ENCODE measurements around the gene SH3PXD2A. TPM values are rescaled to one million over a fixed set of nuclear protein-coding genes. Genes with fewer than 3 reads are reported as not detected.
"Not testable (repeated sequence)": the region's sequence is repeated elsewhere in the genome, so short reads cannot be mapped to it uniquely, and the experiment has no call there.

SH3PXD2A gene
- total RNA-seq, 3 donors from 2014 or later, result 14.3 to 30.5 (median 14.7) TPM

- Histone ChIP-seq H3K4me1 (peaks cover 8 to 19% of the 10 kb centered on the region in 2 donors), H3K27me3 (no peaks in the 10 kb centered on the region), H3K4me3 (no peak overlapping the region), H3K27ac (no peak overlapping the region), H3K9me3 (no peaks in the 10 kb centered on the region), H3K36me3 (no peaks in the 10 kb centered on the region)
- intact Hi-C loops (cut with DNase I; ENCODE audit: low total_unique reads), result no loop called here
- TF ChIP-seq, protein P1, sequence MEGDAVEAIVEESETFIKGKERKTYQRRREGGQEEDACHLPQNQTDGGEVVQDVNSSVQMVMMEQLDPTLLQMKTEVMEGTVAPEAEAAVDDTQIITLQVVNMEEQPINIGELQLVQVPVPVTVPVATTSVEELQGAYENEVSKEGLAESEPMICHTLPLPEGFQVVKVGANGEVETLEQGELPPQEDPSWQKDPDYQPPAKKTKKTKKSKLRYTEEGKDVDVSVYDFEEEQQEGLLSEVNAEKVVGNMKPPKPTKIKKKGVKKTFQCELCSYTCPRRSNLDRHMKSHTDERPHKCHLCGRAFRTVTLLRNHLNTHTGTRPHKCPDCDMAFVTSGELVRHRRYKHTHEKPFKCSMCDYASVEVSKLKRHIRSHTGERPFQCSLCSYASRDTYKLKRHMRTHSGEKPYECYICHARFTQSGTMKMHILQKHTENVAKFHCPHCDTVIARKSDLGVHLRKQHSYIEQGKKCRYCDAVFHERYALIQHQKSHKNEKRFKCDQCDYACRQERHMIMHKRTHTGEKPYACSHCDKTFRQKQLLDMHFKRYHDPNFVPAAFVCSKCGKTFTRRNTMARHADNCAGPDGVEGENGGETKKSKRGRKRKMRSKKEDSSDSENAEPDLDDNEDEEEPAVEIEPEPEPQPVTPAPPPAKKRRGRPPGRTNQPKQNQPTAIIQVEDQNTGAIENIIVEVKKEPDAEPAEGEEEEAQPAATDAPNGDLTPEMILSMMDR (IDR thresholded peaks at IDR 0.05), result no peak
- TF ChIP-seq POLR2AphosphoS5 (IDR thresholded peaks at IDR 0.05) (no peak), POLR2A (IDR thresholded peaks at IDR 0.05) (no peak)
- no peak for DNase-seq (ENCODE audit: low spot score in 2 of 2)
These were observed 93.2 kb downstream of the SH3PXD2A start for GRCh38 chr10:103762162-103762561.

DNA sequence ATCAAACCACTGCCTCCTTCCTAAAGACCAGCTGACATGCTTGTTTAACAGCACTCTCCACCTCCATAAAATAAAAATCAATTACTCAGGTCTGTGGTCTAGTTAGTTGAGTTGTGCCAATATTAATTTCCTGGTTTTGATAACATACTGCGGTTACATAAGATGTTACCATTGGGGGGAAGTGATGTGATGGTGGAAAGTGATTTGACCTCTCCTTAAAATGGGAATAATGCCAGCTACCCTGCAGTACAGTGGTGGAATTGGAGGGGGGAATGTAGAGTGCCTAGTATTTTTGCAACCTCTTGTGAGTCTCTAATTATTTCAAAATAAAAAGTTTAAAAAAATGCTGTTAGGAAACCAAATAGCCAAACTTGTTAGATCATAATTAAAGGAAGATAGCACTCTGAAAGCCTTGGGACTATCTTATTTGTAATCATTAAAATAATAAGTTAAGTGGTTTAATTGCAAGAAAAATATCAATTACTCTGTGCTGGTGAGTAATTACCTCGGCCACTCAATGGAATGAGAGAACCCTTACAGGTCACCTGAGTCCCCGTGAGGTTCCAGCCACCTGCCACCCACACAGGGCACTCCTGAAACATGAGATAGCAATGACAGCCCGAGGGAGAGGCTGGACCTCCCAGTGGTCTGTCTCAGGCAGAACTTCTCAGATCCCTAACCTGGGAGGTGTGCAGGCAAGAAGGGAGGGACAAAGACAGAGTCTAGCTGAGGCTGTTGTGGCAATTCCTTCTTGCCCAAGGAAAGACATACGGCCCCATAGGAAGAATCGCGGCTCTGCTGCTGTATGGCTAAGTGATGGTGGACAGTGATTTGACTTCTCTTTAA is 94.1 kb downstream of the SH3PXD2A start:
- intact Hi-C loops (cut with DNase I; ENCODE audit: low total_unique reads), result no loop called here
- Histone ChIP-seq H3K4me3 (no peak overlapping the region), H3K27me3 (no peaks in the 10 kb centered on the region), H3K27ac (no peak overlapping the region), H3K36me3 (no peaks in the 10 kb centered on the region), H3K9me3 (no peaks in the 10 kb centered on the region), H3K4me1 (peaks cover 8 to 22% of the 10 kb centered on the region in 2 donors)
- TF ChIP-seq POLR2AphosphoS5 (IDR thresholded peaks at IDR 0.05), result no peak
- no peak for TF ChIP-seq POLR2A (IDR thresholded peaks at IDR 0.05)
- TF ChIP-seq, protein P1 (IDR thresholded peaks at IDR 0.05), result no peak
- DNase-seq (ENCODE audit: low spot score in 2 of 2), result no peak

DNA sequence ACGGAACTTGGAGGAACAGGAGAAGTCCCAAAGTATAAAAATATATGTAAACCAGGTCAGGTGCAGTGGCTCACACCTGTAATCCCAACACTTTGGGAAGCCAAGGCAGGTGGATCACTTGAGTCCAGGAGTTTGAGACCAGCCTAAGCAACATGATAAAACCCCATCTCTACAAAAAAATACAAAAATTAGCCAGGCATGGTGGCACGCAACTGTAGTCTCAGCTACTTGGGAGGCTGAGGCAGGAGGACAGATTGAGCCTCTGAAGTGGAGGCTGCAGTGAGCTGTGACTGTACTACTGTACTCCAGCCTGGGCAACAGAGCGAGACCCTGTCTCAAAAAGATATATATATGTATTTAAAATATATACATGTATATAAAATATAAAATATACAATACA is 95.1 kb downstream of the SH3PXD2A start:
- H3K27me3 ChIP-seq; H3K4me3 ChIP-seq; H3K9me3 ChIP-seq; H3K36me3 ChIP-seq; DNase-seq (ENCODE audit: low spot score in 2 of 2); intact Hi-C loops (cut with DNase I; ENCODE audit: low total_unique reads); H3K27ac ChIP-seq: not testable (repeated sequence)
- peaks cover 11 to 22% of the 10 kb centered on the region in 2 donors for H3K4me1 ChIP-seq

GRCh38 chr10:103759100-103759781 is 96.1 kb downstream of the SH3PXD2A start:
- TF ChIP-seq, protein P1 (IDR thresholded peaks at IDR 0.05), result no peak
- no peak for TF ChIP-seq POLR2A (IDR thresholded peaks at IDR 0.05)
- TF ChIP-seq POLR2AphosphoS5 (IDR thresholded peaks at IDR 0.05), result no peak
- no peak for DNase-seq (ENCODE audit: low spot score in 2 of 2)
- Histone ChIP-seq H3K9me3 (no peaks in the 10 kb centered on the region), H3K27me3 (no peaks in the 10 kb centered on the region), H3K36me3 (no peaks in the 10 kb centered on the region), H3K4me1 (peaks cover 11 to 22% of the 10 kb centered on the region in 2 donors), H3K27ac (peak overlapping the region; percentile 59 to 73), H3K4me3 (no peak overlapping the region)
- intact Hi-C loops (cut with DNase I; ENCODE audit: low total_unique reads), result no loop called here

DNA sequence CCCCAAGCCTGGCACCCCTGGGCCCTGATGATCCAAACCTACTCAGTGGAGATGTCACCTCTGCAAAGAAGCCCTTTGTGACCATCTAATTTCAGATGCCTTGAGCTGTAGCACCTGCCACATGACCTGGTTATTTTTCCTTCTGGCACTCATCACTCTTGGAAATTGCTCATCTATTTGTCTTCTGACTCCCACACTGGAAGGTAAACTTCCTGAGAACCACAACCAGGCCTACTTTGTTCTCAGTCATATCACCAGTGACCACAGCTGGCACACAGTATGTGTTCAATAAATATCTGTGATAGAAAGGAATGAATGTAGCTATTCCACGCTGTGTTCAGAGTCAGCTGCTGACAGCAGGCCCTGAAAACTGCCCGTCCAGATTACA is 97.1 kb downstream of the SH3PXD2A start:
- Histone ChIP-seq H3K4me1 (peaks cover 11 to 22% of the 10 kb centered on the region in 2 donors), H3K27ac (peak overlapping the region; percentile 59 to 73), H3K27me3 (no peaks in the 10 kb centered on the region), H3K36me3 (no peaks in the 10 kb centered on the region), H3K9me3 (no peaks in the 10 kb centered on the region), H3K4me3 (no peak overlapping the region)
- DNase-seq (ENCODE audit: low spot score in 2 of 2), result no peak
- TF ChIP-seq POLR2AphosphoS5 (IDR thresholded peaks at IDR 0.05), result no peak
- TF ChIP-seq, protein P1 (IDR thresholded peaks at IDR 0.05), result no peak
- TF ChIP-seq POLR2A (IDR thresholded peaks at IDR 0.05), result no peak
- intact Hi-C loops (cut with DNase I; ENCODE audit: low total_unique reads), result no loop called here
